HEK293 (cell line): Measurements from ENCODE around the gene SPEG.

ENCODE experiments used
- ATF2 ChIP-seq: fragments of 450-650 bp; formaldehyde crosslinking; IDR thresholded peaks from 2 replicates; pipeline ENCODE4 v1.5.1; 2016; ENCODE audit warnings: missing biosample characterization, missing genetic modification characterization, low read depth
- GLI2 ChIP-seq: fragments of 450-650 bp; formaldehyde crosslinking; IDR thresholded peaks from 2 replicates; pipeline ENCODE4; 2017; ENCODE audit warnings: missing biosample characterization, missing genetic modification characterization, low read depth, borderline replicate concordance
- ZNF133 ChIP-seq: fragments of 450-650 bp; formaldehyde crosslinking; IDR thresholded peaks from 2 replicates; pipeline ENCODE4 v1.5.1; 2016; ENCODE audit warnings: missing biosample characterization, missing genetic modification characterization
- ZNF140 ChIP-seq: fragments of 450-650 bp; formaldehyde crosslinking; IDR thresholded peaks from 2 replicates; pipeline ENCODE4 v1.5.1; 2016; ENCODE audit warnings: missing biosample characterization, missing genetic modification characterization
- ZNF223 ChIP-seq: fragments of 450-650 bp; formaldehyde crosslinking; IDR thresholded peaks from 2 replicates; pipeline ENCODE4 v1.5.1; 2016; ENCODE audit warnings: missing biosample characterization, missing genetic modification characterization
- ZNF311 ChIP-seq: fragments of 450-650 bp; formaldehyde crosslinking; IDR thresholded peaks from 2 replicates; pipeline ENCODE4 v1.5.1; 2017; ENCODE audit warnings: missing biosample characterization, missing genetic modification characterization, borderline replicate concordance
- ZNF555 ChIP-seq: fragments of 450-650 bp; formaldehyde crosslinking; conservative IDR thresholded peaks from 2 replicates; pipeline ENCODE4 v1.5.1; 2017; ENCODE audit warnings: missing biosample characterization, mild to moderate bottlenecking, missing genetic modification characterization, inconsistent platforms
- TF ChIP-seq, protein P1 (sequence below): fragments of 450-650 bp; formaldehyde crosslinking; IDR thresholded peaks from 2 replicates; pipeline ENCODE4 v1.5.1; 2016; ENCODE audit warnings: missing biosample characterization, missing genetic modification characterization
- TF ChIP-seq, protein P2 (sequence below): fragments of 450-650 bp; formaldehyde crosslinking; conservative IDR thresholded peaks from 2 replicates; pipeline ENCODE4 v1.5.1; 2016; ENCODE audit warnings: low read depth, missing biosample characterization, missing genetic modification characterization

DNA sequence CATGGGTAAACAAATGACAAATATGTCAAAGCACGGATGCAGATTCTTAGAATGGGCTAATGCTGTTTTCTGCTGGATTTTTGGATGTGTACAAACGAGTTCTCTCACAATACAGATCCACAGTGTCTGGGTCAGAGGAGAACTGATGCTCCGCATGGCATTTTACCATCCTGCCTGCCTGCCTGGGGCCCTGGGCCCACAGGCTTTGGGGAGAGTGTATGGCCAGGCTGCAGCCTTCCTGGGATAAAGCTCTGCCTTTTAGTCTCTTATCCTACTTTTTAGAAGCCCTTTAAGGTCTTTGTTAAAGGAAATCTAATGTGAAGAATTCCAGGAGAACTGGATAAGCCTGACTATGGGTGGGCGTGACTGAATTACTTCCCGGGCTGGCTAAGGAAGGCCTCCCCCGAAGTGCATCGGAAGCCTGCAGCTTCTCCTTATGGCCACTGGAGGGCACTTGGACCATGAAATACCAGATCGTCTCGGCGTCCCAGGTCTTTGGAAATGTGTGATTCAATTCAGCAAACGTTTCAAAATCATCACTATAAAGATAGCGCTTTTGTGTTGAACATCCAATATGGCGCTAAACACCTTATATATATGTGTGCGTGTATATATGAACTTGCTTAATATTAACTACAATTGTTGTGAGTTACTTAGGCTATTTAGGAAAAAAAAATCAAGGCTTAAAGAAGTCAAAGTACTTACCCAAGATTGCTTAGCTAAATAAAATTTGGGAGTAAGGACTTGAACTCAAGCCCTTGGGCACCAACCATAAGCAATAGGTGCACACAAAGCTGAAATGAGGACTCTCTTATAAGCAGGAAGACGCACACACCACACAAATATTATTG is 31.8 kb upstream of the SPEG start:
- TF ChIP-seq ZNF223 (tag by site-specific recombination), result no peak
- TF ChIP-seq, protein P1, sequence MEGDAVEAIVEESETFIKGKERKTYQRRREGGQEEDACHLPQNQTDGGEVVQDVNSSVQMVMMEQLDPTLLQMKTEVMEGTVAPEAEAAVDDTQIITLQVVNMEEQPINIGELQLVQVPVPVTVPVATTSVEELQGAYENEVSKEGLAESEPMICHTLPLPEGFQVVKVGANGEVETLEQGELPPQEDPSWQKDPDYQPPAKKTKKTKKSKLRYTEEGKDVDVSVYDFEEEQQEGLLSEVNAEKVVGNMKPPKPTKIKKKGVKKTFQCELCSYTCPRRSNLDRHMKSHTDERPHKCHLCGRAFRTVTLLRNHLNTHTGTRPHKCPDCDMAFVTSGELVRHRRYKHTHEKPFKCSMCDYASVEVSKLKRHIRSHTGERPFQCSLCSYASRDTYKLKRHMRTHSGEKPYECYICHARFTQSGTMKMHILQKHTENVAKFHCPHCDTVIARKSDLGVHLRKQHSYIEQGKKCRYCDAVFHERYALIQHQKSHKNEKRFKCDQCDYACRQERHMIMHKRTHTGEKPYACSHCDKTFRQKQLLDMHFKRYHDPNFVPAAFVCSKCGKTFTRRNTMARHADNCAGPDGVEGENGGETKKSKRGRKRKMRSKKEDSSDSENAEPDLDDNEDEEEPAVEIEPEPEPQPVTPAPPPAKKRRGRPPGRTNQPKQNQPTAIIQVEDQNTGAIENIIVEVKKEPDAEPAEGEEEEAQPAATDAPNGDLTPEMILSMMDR (tag by site-specific recombination), result peak; percentile 69
- TF ChIP-seq ZNF140, result no peak
- TF ChIP-seq ZNF311, result no peak
- no peak for TF ChIP-seq ZNF133 (tag by site-specific recombination)
- TF ChIP-seq GLI2 (tag by site-specific recombination), result no peak
- TF ChIP-seq, protein P2, sequence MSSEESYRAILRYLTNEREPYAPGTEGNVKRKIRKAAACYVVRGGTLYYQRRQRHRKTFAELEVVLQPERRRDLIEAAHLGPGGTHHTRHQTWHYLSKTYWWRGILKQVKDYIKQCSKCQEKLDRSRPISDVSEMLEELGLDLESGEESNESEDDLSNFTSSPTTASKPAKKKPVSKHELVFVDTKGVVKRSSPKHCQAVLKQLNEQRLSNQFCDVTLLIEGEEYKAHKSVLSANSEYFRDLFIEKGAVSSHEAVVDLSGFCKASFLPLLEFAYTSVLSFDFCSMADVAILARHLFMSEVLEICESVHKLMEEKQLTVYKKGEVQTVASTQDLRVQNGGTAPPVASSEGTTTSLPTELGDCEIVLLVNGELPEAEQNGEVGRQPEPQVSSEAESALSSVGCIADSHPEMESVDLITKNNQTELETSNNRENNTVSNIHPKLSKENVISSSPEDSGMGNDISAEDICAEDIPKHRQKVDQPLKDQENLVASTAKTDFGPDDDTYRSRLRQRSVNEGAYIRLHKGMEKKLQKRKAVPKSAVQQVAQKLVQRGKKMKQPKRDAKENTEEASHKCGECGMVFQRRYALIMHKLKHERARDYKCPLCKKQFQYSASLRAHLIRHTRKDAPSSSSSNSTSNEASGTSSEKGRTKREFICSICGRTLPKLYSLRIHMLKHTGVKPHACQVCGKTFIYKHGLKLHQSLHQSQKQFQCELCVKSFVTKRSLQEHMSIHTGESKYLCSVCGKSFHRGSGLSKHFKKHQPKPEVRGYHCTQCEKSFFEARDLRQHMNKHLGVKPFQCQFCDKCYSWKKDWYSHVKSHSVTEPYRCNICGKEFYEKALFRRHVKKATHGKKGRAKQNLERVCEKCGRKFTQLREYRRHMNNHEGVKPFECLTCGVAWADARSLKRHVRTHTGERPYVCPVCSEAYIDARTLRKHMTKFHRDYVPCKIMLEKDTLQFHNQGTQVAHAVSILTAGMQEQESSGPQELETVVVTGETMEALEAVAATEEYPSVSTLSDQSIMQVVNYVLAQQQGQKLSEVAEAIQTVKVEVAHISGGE (tag by site-specific recombination), result no peak
- no peak for TF ChIP-seq ZNF555 (tag by site-specific recombination)
- no peak for TF ChIP-seq ATF2 (tag by site-specific recombination)
